ENCODE data around the gene AKAP1. TPM values are rescaled to one million over a fixed set of nuclear protein-coding genes. Genes with fewer than 3 reads are reported as not detected.

The AKAP1 gene, protein sequence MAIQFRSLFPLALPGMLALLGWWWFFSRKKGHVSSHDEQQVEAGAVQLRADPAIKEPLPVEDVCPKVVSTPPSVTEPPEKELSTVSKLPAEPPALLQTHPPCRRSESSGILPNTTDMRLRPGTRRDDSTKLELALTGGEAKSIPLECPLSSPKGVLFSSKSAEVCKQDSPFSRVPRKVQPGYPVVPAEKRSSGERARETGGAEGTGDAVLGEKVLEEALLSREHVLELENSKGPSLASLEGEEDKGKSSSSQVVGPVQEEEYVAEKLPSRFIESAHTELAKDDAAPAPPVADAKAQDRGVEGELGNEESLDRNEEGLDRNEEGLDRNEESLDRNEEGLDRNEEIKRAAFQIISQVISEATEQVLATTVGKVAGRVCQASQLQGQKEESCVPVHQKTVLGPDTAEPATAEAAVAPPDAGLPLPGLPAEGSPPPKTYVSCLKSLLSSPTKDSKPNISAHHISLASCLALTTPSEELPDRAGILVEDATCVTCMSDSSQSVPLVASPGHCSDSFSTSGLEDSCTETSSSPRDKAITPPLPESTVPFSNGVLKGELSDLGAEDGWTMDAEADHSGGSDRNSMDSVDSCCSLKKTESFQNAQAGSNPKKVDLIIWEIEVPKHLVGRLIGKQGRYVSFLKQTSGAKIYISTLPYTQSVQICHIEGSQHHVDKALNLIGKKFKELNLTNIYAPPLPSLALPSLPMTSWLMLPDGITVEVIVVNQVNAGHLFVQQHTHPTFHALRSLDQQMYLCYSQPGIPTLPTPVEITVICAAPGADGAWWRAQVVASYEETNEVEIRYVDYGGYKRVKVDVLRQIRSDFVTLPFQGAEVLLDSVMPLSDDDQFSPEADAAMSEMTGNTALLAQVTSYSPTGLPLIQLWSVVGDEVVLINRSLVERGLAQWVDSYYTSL
- total RNA-seq, result 10 to 100 TPM; 23.3 to 62.4 (median 32.0) TPM

DNA sequence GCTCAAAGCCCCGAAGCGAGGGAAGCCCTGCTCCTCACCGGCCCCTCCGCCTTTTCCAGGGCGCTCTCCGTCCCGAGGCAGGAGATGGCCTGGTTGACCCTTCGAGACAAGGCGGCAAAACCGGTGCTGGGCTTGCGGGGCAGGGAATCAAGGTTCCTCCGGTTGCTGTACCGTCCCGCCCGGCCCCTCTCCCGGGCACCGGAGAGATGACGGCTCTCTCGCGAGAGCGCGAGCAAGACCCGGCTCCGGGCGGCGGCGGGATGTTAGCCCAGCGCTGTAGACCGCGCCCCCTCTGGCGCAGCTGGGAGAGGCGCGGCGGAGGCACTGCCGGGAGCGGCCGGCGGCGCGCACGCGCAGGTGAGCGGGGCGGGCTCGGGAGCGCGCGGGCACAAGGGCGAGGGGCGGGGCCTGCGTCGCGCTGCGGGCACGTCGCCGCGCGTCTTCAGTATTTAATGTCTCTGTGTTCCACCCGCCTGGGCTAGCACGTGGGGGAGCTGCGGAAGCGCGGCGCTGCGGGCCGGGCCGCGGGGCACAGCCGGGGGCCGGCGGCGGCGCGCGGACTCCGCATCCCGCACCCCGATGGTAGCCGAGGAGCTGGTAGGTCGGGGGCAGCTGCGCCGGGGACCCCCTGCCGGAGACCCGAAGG lies at the start of gene AKAP1:
Gene AKAP1 (plus strand): TSS at position 445 of the 646 bp plus-strand sequence. CDS start 20,219 bp downstream, outside the sequence.
- peak in 1 of 2 donors; percentile 91 for TF ChIP-seq EP300 (IDR thresholded peaks at IDR 0.05)
- peak; percentile 82 to 88 for TF ChIP-seq POLR2A (IDR thresholded peaks at IDR 0.05)
- TF ChIP-seq, protein P1, sequence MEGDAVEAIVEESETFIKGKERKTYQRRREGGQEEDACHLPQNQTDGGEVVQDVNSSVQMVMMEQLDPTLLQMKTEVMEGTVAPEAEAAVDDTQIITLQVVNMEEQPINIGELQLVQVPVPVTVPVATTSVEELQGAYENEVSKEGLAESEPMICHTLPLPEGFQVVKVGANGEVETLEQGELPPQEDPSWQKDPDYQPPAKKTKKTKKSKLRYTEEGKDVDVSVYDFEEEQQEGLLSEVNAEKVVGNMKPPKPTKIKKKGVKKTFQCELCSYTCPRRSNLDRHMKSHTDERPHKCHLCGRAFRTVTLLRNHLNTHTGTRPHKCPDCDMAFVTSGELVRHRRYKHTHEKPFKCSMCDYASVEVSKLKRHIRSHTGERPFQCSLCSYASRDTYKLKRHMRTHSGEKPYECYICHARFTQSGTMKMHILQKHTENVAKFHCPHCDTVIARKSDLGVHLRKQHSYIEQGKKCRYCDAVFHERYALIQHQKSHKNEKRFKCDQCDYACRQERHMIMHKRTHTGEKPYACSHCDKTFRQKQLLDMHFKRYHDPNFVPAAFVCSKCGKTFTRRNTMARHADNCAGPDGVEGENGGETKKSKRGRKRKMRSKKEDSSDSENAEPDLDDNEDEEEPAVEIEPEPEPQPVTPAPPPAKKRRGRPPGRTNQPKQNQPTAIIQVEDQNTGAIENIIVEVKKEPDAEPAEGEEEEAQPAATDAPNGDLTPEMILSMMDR (IDR thresholded peaks at IDR 0.05), result peak; percentile 22 to 58 (median 40)
- WGBS, 2 donors, result 0 to 1% methylated on average over 29 to 54 of the region's 85 CpGs

GRCh38 chr17:57035971-57036481 lies 49.0 kb upstream of the AKAP1 start:
- Histone ChIP-seq H3K4me1 (peaks cover 0 to 19% (median 2%) of the 10 kb centered on the region in 4 donors), H3K4me3 (no peak overlapping the region), H3K27ac (peak overlapping the region in 2 of 4 donors; percentile 10 to 47), H3K27me3 (peaks cover 0 to 20% of the 10 kb centered on the region in 2 donors), H3K9me3 (no peaks in the 10 kb centered on the region), H3K36me3 (no peaks in the 10 kb centered on the region)
- TF ChIP-seq EP300 (IDR thresholded peaks at IDR 0.05) (no peak), POLR2A (IDR thresholded peaks at IDR 0.05) (no peak)
- TF ChIP-seq, protein P1 (IDR thresholded peaks at IDR 0.05), result no peak
- 38 to 46% methylated on average over 4 of the region's 4 CpGs for WGBS, 2 donors
- no peak for DNase-seq (ENCODE audit: low spot score in 2 of 2)

More for the DNA sequence above, at the start of gene AKAP1:
- peak; percentile 89 to 93 for DNase-seq (ENCODE audit: low spot score in 2 of 2)
- Histone ChIP-seq H3K27me3 (no peaks in the 10 kb centered on the region), H3K4me3 (peak within 1 kb of the TSS; percentile 55 to 96 (median 84)), H3K9me3 (no peaks in the 10 kb centered on the region), H3K4me1 (peaks cover 0 to 21% (median 8%) of the 10 kb centered on the region in 4 donors), H3K27ac (peak within 1 kb of the TSS; percentile 69 to 95 (median 92)), H3K36me3 (no peaks in the 10 kb centered on the region)

GRCh38 chr17:57037411-57037810 lies 47.6 kb upstream of the AKAP1 start:
- no peak overlapping the region for H3K4me3 ChIP-seq

GRCh38 chr17:57038486-57038885 lies 46.6 kb upstream of the AKAP1 start:
- Histone ChIP-seq H3K9me3 (no peaks in the 10 kb centered on the region), H3K4me3 (no peak overlapping the region), H3K27ac (no peak overlapping the region), H3K27me3 (peaks cover 0 to 26% of the 10 kb centered on the region in 2 donors), H3K4me1 (peaks cover 0 to 19% (median 2%) of the 10 kb centered on the region in 4 donors), H3K36me3 (no peaks in the 10 kb centered on the region)
- WGBS, 2 donors, result 63 to 70% methylated on average over 3 of the region's 3 CpGs
- no peak for DNase-seq (ENCODE audit: low spot score in 2 of 2)
- TF ChIP-seq POLR2A (IDR thresholded peaks at IDR 0.05) (no peak), EP300 (IDR thresholded peaks at IDR 0.05) (no peak)
- TF ChIP-seq, protein P1 (IDR thresholded peaks at IDR 0.05), result no peak

More at GRCh38 chr17:57037411-57037810, 47.6 kb upstream of the AKAP1 start:
- H3K9me3 ChIP-seq, result no peaks in the 10 kb centered on the region
- H3K27me3 ChIP-seq, result peaks cover 0 to 20% of the 10 kb centered on the region in 2 donors
- no peak overlapping the region for H3K27ac ChIP-seq
- DNase-seq (ENCODE audit: low spot score in 2 of 2), result no peak
- 74 to 81% methylated on average over 1 of the region's 1 CpG for WGBS, 2 donors
- H3K36me3 ChIP-seq, result no peaks in the 10 kb centered on the region
- H3K4me1 ChIP-seq, result peaks cover 0 to 19% (median 2%) of the 10 kb centered on the region in 4 donors
- TF ChIP-seq, protein P1 (IDR thresholded peaks at IDR 0.05), result no peak
- no peak for TF ChIP-seq EP300 (IDR thresholded peaks at IDR 0.05)
- no peak for TF ChIP-seq POLR2A (IDR thresholded peaks at IDR 0.05)
